Posterior vena cava (tissue), 2 donors: Measurements from ENCODE around the gene CLEC7A. TPM values are rescaled to one million over a fixed set of nuclear protein-coding genes. Genes with fewer than 3 reads are reported as not detected.

Experiments used
- DNase-seq: peaks from one replicate; pipeline ENCODE4 v3.0.0-alpha.2; 2020; ENCODE audit warnings: low spot score
- intact Hi-C, 2 donors: fragments of 100-400 bp; cut with DNase I; formaldehyde crosslinking; loops; one replicate each; pipeline versions ENCODE4 v1.14.1 to v1.14.2; 2022 to 2023
- long read RNA-seq, 2 donors: library from polyadenylated mRNA; unstranded; transcript quantifications; one replicate each; pipeline ENCODE4 v2.0.0, GENCODE V29; 2020 to 2021
- total RNA-seq, 2 donors: library from RNA; stranded (reverse); fragmentation: NEBNext Ultra II Directional; extraction: Animal tissue kit (Norgen Biotek cat#: 25700); gene quantifications; one replicate each; pipeline ENCODE4 v1.2.1, GENCODE V29; 2021
- donor health status: DM: yes; HTN: yes; CAD: no.
- donor health status: DM: yes; HTN: yes; CAD: no.

CLEC7A gene
- total RNA-seq, result 10 to 100 TPM; 19.4 to 29.2 TPM
- long read RNA-seq, donor 1, partial matches to known transcripts, result 0 of 3 reads
- long read RNA-seq, donor 1, other reads (novel, unspliced or antisense), result 1 of 3 reads
- long read RNA-seq, donor 2, partial matches to known transcripts, result 1 of 3 reads
- long read RNA-seq, donor 2, other reads (novel, unspliced or antisense), result 1 of 3 reads

GRCh38 chr12:10130042-10130441 is at the start of gene CLEC7A:
CLEC7A (minus strand) TSS chr12:10130199; CDS start chr12:10130082, 117 bp downstream.
- intact Hi-C loops, result no loop called here
- no peak for DNase-seq

DNA sequence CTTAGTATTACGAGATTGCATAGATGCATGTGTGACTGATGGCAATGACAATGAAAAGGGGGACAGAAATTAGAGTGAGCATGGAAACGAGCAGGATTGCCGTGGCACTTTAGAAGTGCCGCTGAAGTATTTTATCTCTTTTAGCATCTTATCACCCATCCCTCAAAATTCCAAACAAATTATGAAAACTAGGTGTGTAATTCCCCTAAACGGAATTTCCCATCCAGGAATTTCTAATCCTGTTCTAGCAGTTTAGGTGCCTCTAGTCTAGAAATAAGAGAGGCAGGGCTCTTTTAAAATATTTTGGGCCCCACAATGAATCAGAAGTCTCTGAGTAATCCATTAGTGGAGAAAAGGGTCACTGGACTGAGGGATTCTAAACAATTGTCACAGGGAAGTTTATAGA is 49.8 kb upstream of the CLEC7A start:
- intact Hi-C loops, result no loop called here
- no peak for DNase-seq

- DNase-seq, result no peak
- intact Hi-C loops, result no loop called here
These were observed 48.8 kb upstream of the CLEC7A start, which contains the start of gene TMEM52B for GRCh38 chr12:10178821-10179220. TMEM52B (plus strand) TSS chr12:10179032; CDS start chr12:10179575, 543 bp downstream.

GRCh38 chr12:10175846-10176636 is 46.0 kb upstream of the CLEC7A start:
- intact Hi-C loops, result no loop called here

GRCh38 chr12:10174986-10175614 is 45.1 kb upstream of the CLEC7A start:
- intact Hi-C loops, result no loop called here
- DNase-seq, result no peak

More at GRCh38 chr12:10175846-10176636, 46.0 kb upstream of the CLEC7A start:
- no peak for DNase-seq

DNA sequence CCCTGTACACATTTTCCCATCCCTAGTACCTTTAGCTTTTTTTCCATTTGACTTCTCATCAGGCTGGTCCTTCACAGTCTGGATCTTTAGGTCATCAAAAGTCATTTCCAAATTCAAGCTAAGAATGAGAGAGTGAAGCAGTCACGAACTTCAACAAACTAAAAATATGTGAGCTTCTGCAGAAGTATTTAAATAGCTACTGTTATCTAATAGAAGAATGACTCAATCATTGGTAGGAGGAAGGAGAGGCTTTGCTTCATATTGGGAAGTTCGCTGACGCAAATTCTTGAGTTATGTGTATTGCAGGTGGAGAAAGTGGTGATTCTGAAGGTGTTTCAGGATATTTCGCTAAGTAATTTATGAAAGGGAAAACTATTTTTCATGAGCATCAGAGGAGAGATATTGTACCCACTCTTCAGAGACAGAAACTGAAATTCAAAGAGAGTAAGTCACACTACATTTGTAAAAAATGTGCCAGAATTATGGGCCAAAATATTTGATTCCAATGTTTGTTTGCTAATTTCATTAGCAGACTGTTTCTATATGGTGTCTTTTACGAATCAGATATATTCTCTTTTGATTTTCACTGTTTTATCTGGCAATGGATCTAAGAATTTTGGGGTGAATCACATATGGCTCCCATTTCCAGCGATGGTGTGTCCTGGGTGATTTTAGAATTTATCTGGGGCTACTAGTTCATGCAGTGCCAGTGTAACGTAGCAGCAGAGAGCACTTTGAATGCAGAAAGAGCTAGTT is 42.2 kb upstream of the CLEC7A start, which contains the start of gene OLR1:
TSS of gene OLR1 (minus strand) at position 160 of the 756 bp plus-strand sequence. CDS start at position 105, 55 bp downstream.
- intact Hi-C loops, result no loop called here
- no peak for DNase-seq

DNA sequence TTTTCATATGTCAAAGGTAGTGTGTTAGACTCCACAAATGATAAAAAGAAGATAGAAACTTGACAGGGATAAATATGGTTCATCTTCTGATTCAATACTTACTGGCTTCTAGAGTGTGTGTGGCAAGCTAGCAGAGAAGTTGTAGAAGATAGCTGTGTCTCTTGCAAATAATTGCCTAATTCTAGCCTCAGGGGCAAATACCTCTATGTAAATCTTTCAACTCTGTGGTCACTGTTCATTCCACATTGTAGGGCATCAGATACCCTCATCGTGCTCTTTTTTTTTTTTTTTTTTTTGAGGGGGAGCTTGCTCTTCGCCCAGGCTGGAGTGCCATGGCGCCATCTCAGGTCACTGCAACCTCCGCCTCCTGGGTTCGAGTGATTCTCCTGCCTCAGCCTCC is 40.2 kb upstream of the CLEC7A start:
- no peak for DNase-seq
- intact Hi-C loops, result no loop called here

- intact Hi-C loops, result no loop called here
- DNase-seq, result no peak
These were observed 39.1 kb upstream of the CLEC7A start for GRCh38 chr12:10169104-10169503.

- DNase-seq, result no peak
- intact Hi-C loops, result no loop called here
These were observed 37.6 kb upstream of the CLEC7A start for GRCh38 chr12:10167599-10167998.

DNA sequence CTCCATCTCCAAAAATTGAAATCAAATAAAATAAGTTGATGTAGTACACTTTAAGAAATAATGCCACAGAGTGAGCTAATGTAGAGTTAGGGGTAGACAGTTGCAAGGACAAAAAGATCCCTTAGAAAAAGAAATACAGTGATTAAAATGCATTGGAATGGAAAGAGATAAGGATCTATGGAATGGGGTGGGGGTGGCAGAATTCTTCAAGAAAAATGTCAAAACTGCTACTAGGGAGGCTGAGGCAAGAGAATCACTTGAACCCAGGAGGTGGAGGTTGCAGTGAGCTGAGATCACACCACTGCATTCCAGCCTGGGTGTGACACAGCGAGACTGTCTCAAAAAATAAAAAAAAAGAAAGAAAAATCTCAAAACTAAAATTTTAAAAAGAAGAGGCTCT is 35.4 kb upstream of the CLEC7A start:
- intact Hi-C loops, result no loop called here
- DNase-seq, result no peak

DNA sequence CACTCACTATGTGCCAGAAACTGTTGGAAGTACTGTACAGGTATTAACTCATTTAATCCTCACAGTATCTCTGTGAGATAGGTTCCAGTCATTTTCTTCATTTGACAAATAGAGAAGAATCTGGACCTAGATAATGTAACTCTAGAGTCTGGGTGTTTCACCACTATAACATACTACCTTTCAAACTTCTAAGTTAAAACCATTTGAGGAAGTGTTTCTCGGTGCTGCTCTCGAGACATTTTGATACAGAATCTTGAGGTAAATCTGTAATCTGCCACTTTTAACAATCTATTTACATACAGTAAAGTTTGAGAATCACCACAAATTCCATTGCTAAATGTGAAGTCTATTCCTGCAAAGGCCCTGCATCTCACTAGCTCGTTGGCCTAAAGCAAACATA is 33.1 kb upstream of the CLEC7A start:
- intact Hi-C loops, result no loop called here
- DNase-seq, result no peak

DNA sequence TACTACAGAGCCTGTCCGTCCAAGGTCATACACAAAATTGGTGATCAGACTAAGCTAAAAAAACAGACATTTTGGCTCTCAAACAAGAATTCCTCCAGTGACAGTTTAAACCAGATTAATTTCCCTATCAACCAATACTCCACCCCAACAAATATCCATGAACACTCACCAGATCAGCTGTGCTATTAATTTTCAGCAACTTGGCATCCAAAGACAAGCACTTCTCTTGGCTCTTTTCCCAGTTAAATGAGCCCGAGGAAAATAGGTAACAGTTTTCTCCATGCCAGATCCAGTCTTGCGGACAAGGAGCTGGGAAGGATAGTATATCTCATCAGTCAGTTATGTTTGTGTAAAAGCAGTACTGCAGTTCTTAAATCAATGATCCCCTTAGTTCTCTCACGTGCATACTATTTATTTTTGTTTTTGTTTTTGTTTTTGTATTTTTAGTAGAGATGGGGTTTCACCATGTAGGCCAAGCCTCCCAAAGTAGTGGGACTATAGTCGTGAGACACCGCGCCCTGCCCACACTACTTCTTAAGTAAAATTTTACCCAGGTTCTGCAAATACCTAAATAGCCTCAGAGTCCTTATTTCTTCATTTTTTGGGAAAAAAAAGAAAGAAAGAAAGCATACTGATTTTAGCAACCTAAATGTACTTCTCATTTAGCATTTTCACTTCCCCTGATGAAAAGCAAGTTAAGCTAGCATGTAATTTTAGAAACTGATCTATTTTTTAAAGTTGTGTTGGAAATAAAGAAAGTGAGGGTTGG is 30.8 kb upstream of the CLEC7A start:
- intact Hi-C loops, result no loop called here
- DNase-seq, result no peak

- intact Hi-C loops, result no loop called here
- no peak for DNase-seq
These were observed 29.3 kb upstream of the CLEC7A start for GRCh38 chr12:10159280-10159679.

DNA sequence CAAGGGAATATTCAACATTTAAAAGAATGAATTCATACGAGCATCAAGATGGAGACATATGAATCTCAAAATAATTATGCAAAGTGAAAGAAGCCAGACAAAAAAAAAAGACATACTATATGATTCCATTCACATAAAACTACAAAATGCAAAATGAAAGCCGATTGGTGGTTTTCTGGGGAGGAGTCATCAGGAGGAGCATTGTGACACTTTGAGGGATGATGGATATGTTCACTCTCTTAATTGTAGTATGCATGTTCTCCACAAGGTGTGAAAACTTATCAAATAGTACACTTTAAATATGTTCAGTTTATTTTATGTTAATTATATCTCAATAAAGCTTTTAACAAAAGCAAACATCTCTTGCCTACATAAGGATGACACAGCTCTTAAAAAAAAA is 28.4 kb upstream of the CLEC7A start:
- intact Hi-C loops, result no loop called here

DNA sequence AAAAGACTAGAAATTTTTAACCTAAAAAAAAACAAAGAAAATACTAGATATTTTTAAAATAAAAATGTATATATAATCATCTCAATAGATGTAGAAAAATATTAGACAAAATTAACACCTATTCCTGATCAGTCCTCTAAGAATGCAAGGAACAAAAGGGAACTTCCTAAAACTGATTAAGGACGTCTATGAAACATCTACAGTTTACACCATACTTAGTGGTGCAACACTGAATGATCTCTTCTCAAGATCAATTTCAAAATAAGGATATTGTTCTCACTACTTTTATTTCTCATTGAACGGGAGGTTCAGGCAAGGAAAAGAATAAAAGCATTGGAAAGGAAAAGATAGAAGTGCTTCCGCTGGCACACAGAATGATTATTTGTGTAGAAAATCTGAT is 26.0 kb upstream of the CLEC7A start:
- intact Hi-C loops, result no loop called here
- DNase-seq, result no peak

More for the DNA sequence above, 28.4 kb upstream of the CLEC7A start:
- no peak for DNase-seq

DNA sequence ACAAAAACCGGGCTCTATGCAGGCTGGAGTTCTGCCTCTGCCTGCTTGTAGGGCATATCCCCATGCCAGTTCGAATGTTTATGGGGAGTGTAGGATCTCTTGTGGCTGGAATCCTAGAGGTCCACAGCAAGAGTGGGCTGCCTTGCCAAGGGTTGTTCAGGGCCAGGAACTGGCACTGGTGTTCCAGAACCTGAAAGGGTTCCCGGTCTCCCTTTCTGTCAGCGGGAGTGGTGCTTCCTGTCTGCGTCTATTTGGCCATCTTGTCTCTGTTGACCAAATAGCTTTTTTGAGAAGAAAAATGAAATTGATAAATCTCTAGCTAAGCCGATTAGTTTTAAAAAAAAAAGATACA is 24.1 kb upstream of the CLEC7A start:
- intact Hi-C loops, result no loop called here

GRCh38 chr12:10153271-10154144 is 23.5 kb upstream of the CLEC7A start:
- DNase-seq, result peak; percentile 92
- intact Hi-C loops, result no loop called here

More for the DNA sequence above, 24.1 kb upstream of the CLEC7A start:
- no peak for DNase-seq

DNA sequence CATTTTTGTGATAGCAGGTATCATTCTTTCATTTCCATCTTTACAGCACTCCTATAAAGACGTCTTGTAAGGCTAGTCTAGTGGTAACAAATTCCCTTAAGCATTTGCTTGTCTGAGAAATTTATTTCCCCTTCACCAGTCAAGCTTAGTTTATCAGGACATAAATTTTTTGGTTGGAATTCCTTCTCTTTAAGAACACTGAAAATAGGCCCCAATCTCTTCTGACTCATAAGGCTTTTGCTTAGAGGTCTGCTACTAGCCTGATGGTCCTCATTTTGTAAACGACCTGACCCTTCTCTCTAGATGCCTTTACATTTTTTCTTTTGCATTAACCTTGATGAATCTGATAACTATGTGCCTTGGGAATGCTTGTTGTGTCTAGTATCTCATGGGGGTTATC is 21.6 kb upstream of the CLEC7A start:
- intact Hi-C loops, result no loop called here
- DNase-seq, result no peak
